Naive thymus-derived CD4-positive, alpha-beta T cell (primary cell): ENCODE data around the gene SERPINB7. TPM values are rescaled to one million over a fixed set of nuclear protein-coding genes. Genes with fewer than 3 reads are reported as not detected.

Experiments used
- ATAC-seq: fragments of 150-1000 bp; cut with Tn5 transposase; 2 replicates; pipeline ENCODE4 v1.10.0; 2021; ENCODE audit warnings: mild to moderate bottlenecking, moderate library complexity
- CTCF ChIA-PET: fragments of 350-600 bp; sonication (Branson Sonifier 250); formaldehyde crosslinking; loops from one replicate; lab custom pipeline; 2021; ENCODE audit warnings: antibody characterized with exemption; lab: Charles Lee
- POLR2A ChIA-PET: fragments of 350-600 bp; sonication (Branson Sonifier 250); formaldehyde crosslinking; loops from one replicate; lab custom pipeline; 2021; ENCODE audit warnings: antibody characterized with exemption, inconsistent platforms; lab: Charles Lee
- DNase-seq, 9 donors: peaks; one replicate each; pipeline versions ENCODE4 v3.0.0 to v3.0.0-alpha.2; 2020 to 2022; ENCODE audit warnings: mixed read lengths in 1 of 9
- H3K27ac ChIP-seq: one replicate; pipeline ENCODE4 v1.7.0; 2013; ENCODE audit warnings: mild to moderate bottlenecking, low read depth, low read length, moderate library complexity
- H3K27me3 ChIP-seq, 2 donors: one replicate each; pipeline ENCODE4 v1.7.0; 2013; ENCODE audit warnings: low read length in 2 of 2, mild to moderate bottlenecking in 2 of 2, moderate library complexity in 2 of 2; ENCODE audit not compliant: control insufficient read depth in 2 of 2, insufficient read depth in 2 of 2
- H3K36me3 ChIP-seq, 3 experiments: 1 replicate in 2 of 3; 2 replicates in 1 of 3; pipeline ENCODE4 v1.7.0; 2013; ENCODE audit warnings: low read length in 3 of 3, mild to moderate bottlenecking in 3 of 3, moderate library complexity in 1 of 3; ENCODE audit not compliant: insufficient read depth in 3 of 3, control insufficient read depth in 2 of 3
- H3K4me1 ChIP-seq, 2 donors: one replicate each; pipeline ENCODE4 v1.7.0; 2013; ENCODE audit warnings: low read length in 2 of 2, mild to moderate bottlenecking in 2 of 2, moderate library complexity in 1 of 2; ENCODE audit not compliant: control insufficient read depth in 2 of 2, insufficient read depth in 2 of 2
- H3K4me3 ChIP-seq: 2 replicates; pipeline ENCODE4 v1.7.0; 2013; ENCODE audit warnings: mild to moderate bottlenecking, low read length
- H3K9me3 ChIP-seq, 3 experiments: 1 replicate in 2 of 3; 2 replicates in 1 of 3; pipeline ENCODE4 v1.7.0; 2013; ENCODE audit warnings: low read length in 3 of 3; ENCODE audit not compliant: control insufficient read depth in 2 of 3
- H3K27ac Mint-ChIP-seq, 9 donors: one replicate each; pipeline ENCODE4 v1.8.0; 2020 to 2022; ENCODE audit warnings: mixed read lengths in 9 of 9, mild to moderate bottlenecking in 8 of 9, moderate library complexity in 5 of 9, inconsistent platforms in 2 of 9
- H3K27me3 Mint-ChIP-seq, 5 donors: one replicate each; pipeline ENCODE4 v1.8.0; 2021 to 2022; ENCODE audit warnings: mixed read lengths in 5 of 5, mild to moderate bottlenecking in 1 of 5
- H3K36me3 Mint-ChIP-seq, 5 donors: one replicate each; pipeline ENCODE4 v1.8.0; 2020 to 2022; ENCODE audit warnings: mixed read lengths in 5 of 5, mild to moderate bottlenecking in 3 of 5, inconsistent platforms in 1 of 5
- H3K4me1 Mint-ChIP-seq, 7 donors: one replicate each; pipeline ENCODE4 v1.8.0; 2020 to 2022; ENCODE audit warnings: mixed read lengths in 7 of 7, mild to moderate bottlenecking in 3 of 7, inconsistent platforms in 1 of 7
- H3K4me3 Mint-ChIP-seq, 10 donors: one replicate each; pipeline ENCODE4 v1.8.0; 2020 to 2022; ENCODE audit warnings: mild to moderate bottlenecking in 10 of 10, mixed read lengths in 10 of 10, moderate library complexity in 6 of 10, inconsistent platforms in 2 of 10
- H3K9me3 Mint-ChIP-seq, 11 donors: one replicate each; pipeline ENCODE4 v1.8.0; 2020 to 2022; ENCODE audit warnings: mixed read lengths in 11 of 11, mild to moderate bottlenecking in 4 of 11, inconsistent platforms in 1 of 11, moderate library complexity in 1 of 11
- intact Hi-C, 2 donors: fragments of 100-400 bp; cut with micrococcal nuclease; formaldehyde crosslinking; loops; one replicate each; pipeline ENCODE4 v1.15.1; 2023
- polyA plus RNA-seq, 2 donors: library from polyadenylated mRNA; unstranded; fragments of 300-500 nt; fragmentation: Illumina TruSeq; gene quantifications; one replicate each; pipeline ENCODE4 v1.2.3, GENCODE V29; 2021
- total RNA-seq, 6 experiments: library from RNA in 5 of 6; stranded (reverse) in 5 of 6; gene quantifications; 1 replicate in 5 of 6; 2 replicates in 1 of 6; pipeline ENCODE4 v1.2.3 and lab custom pipeline; 2021 to 2026

Gene SERPINB7
- total and polyA plus RNA-seq, 7 experiments from 2014 or later, result not detected

- ChIA-PET POLR2A (no interaction called here), CTCF (no interaction called here)
- DNase-seq (no peak), ATAC-seq (no peak)
- H3K9me3 Mint-ChIP-seq, result peaks cover 4 to 31% (median 13%) of the 10 kb centered on the region in 11 donors
- no peaks in the 10 kb centered on the region for H3K27me3 Mint-ChIP-seq
- no peaks in the 10 kb centered on the region for H3K36me3 ChIP-seq
- no peaks in the 10 kb centered on the region for H3K4me1 ChIP-seq
- intact Hi-C loops, result no loop called here
- H3K9me3 ChIP-seq, result no peaks in the 10 kb centered on the region
- H3K4me3 ChIP-seq, result no peak overlapping the region
- no peaks in the 10 kb centered on the region for H3K27me3 ChIP-seq
- no peak overlapping the region for H3K27ac ChIP-seq
- H3K4me1 Mint-ChIP-seq, result no peaks in the 10 kb centered on the region
- no peak overlapping the region for H3K4me3 Mint-ChIP-seq
- H3K27ac Mint-ChIP-seq, result no peak overlapping the region
- peaks cover 0 to 9% (median 0%) of the 10 kb centered on the region in 5 donors for H3K36me3 Mint-ChIP-seq
These were observed 12.7 kb upstream of the SERPINB7 start for GRCh38 chr18:63762518-63762917.

GRCh38 chr18:63763831-63764600, 11.2 kb upstream of the SERPINB7 start:
- DNase-seq (no peak), ATAC-seq (no peak)
- Mint-ChIP-seq H3K9me3 (peaks cover 4 to 31% (median 13%) of the 10 kb centered on the region in 11 donors), H3K36me3 (peaks cover 0 to 9% (median 0%) of the 10 kb centered on the region in 5 donors), H3K27me3 (peaks cover 0 to 3% (median 0%) of the 10 kb centered on the region in 5 donors), H3K4me1 (no peaks in the 10 kb centered on the region), H3K4me3 (no peak overlapping the region), H3K27ac (no peak overlapping the region)
- ChIA-PET POLR2A (no interaction called here), CTCF (no interaction called here)
- Histone ChIP-seq H3K4me1 (no peaks in the 10 kb centered on the region), H3K9me3 (no peaks in the 10 kb centered on the region), H3K27ac (no peak overlapping the region), H3K36me3 (no peaks in the 10 kb centered on the region), H3K27me3 (no peaks in the 10 kb centered on the region), H3K4me3 (no peak overlapping the region)
- intact Hi-C loops, result no loop called here

GRCh38 chr18:63765837-63766236, 9.4 kb upstream of the SERPINB7 start:
- ChIA-PET CTCF (no interaction called here), POLR2A (no interaction called here)
- no peak for ATAC-seq
- Histone ChIP-seq H3K27ac (no peak overlapping the region), H3K9me3 (no peaks in the 10 kb centered on the region), H3K36me3 (no peaks in the 10 kb centered on the region), H3K27me3 (no peaks in the 10 kb centered on the region), H3K4me1 (no peaks in the 10 kb centered on the region), H3K4me3 (no peak overlapping the region)
- Mint-ChIP-seq H3K36me3 (peaks cover 0 to 3% (median 0%) of the 10 kb centered on the region in 5 donors), H3K27ac (no peak overlapping the region), H3K4me3 (no peak overlapping the region), H3K27me3 (peaks cover 0 to 11% (median 2%) of the 10 kb centered on the region in 5 donors), H3K4me1 (no peaks in the 10 kb centered on the region), H3K9me3 (peaks cover 0 to 21% (median 4%) of the 10 kb centered on the region in 11 donors)
- intact Hi-C loops, result no loop called here
- no peak for DNase-seq

- peaks cover 0 to 5% (median 0%) of the 10 kb centered on the region in 11 donors for H3K9me3 Mint-ChIP-seq
- CTCF ChIA-PET, result no interaction called here
- peaks cover 5 to 31% (median 14%) of the 10 kb centered on the region in 5 donors for H3K27me3 Mint-ChIP-seq
- POLR2A ChIA-PET, result no interaction called here
- intact Hi-C loops, result no loop called here
- H3K4me3 Mint-ChIP-seq, result no peak overlapping the region
- H3K27ac Mint-ChIP-seq, result no peak overlapping the region
- H3K4me1 Mint-ChIP-seq, result no peaks in the 10 kb centered on the region
- Histone ChIP-seq H3K4me3 (no peak overlapping the region), H3K36me3 (no peaks in the 10 kb centered on the region), H3K9me3 (no peaks in the 10 kb centered on the region), H3K4me1 (no peaks in the 10 kb centered on the region), H3K27ac (no peak overlapping the region), H3K27me3 (no peaks in the 10 kb centered on the region)
- ATAC-seq (no peak), DNase-seq (no peak)
- H3K36me3 Mint-ChIP-seq, result no peaks in the 10 kb centered on the region
These were observed 1.7 kb upstream of the SERPINB7 start for GRCh38 chr18:63773551-63773950.

GRCh38 chr18:63774511-63774910, 707 bp upstream of the SERPINB7 start:
- Mint-ChIP-seq H3K36me3 (no peaks in the 10 kb centered on the region), H3K4me1 (no peaks in the 10 kb centered on the region), H3K9me3 (peaks cover 0 to 5% (median 0%) of the 10 kb centered on the region in 11 donors), H3K4me3 (no peak overlapping the region), H3K27me3 (peaks cover 5 to 30% (median 11%) of the 10 kb centered on the region in 5 donors), H3K27ac (no peak overlapping the region)
- Histone ChIP-seq H3K4me1 (no peaks in the 10 kb centered on the region), H3K9me3 (no peaks in the 10 kb centered on the region), H3K27me3 (no peaks in the 10 kb centered on the region), H3K4me3 (no peak overlapping the region), H3K27ac (no peak overlapping the region), H3K36me3 (no peaks in the 10 kb centered on the region)
- DNase-seq (no peak), ATAC-seq (no peak)
- ChIA-PET CTCF (no interaction called here), POLR2A (no interaction called here)
- intact Hi-C loops, result no loop called here

GRCh38 chr18:63779386-63779785, 4.2 kb downstream of the SERPINB7 start:
- no peaks in the 10 kb centered on the region for H3K36me3 Mint-ChIP-seq
- no peaks in the 10 kb centered on the region for H3K4me1 Mint-ChIP-seq
- intact Hi-C loops, result no loop called here
- Histone ChIP-seq H3K4me3 (no peak overlapping the region), H3K36me3 (no peaks in the 10 kb centered on the region), H3K27me3 (no peaks in the 10 kb centered on the region), H3K27ac (no peak overlapping the region), H3K4me1 (no peaks in the 10 kb centered on the region), H3K9me3 (no peaks in the 10 kb centered on the region)
- H3K9me3 Mint-ChIP-seq, result no peaks in the 10 kb centered on the region
- CTCF ChIA-PET, result no interaction called here
- DNase-seq, result no peak
- H3K27ac Mint-ChIP-seq, result no peak overlapping the region
- no peak for ATAC-seq
- POLR2A ChIA-PET, result no interaction called here
- H3K4me3 Mint-ChIP-seq, result no peak overlapping the region
- peaks cover 0 to 7% (median 2%) of the 10 kb centered on the region in 5 donors for H3K27me3 Mint-ChIP-seq

- Mint-ChIP-seq H3K36me3 (no peaks in the 10 kb centered on the region), H3K4me1 (no peaks in the 10 kb centered on the region), H3K27me3 (peaks cover 0 to 7% (median 2%) of the 10 kb centered on the region in 5 donors), H3K4me3 (no peak overlapping the region), H3K9me3 (no peaks in the 10 kb centered on the region), H3K27ac (no peak overlapping the region)
- no peak overlapping the region for H3K4me3 ChIP-seq
- ChIA-PET CTCF (no interaction called here), POLR2A (no interaction called here)
- ATAC-seq (no peak), DNase-seq (no peak)
- no peaks in the 10 kb centered on the region for H3K4me1 ChIP-seq
- no peaks in the 10 kb centered on the region for H3K36me3 ChIP-seq
- H3K9me3 ChIP-seq, result no peaks in the 10 kb centered on the region
- H3K27me3 ChIP-seq, result no peaks in the 10 kb centered on the region
- no peak overlapping the region for H3K27ac ChIP-seq
- intact Hi-C loops, result no loop called here
These were observed 8.2 kb downstream of the SERPINB7 start for GRCh38 chr18:63783394-63783793.
